Glomerular endothelial cell (primary cell): ENCODE data around the gene MFSD6. TPM values are rescaled to one million over a fixed set of nuclear protein-coding genes. Genes with fewer than 3 reads are reported as not detected.
"Not testable (repeated sequence)": the region's sequence is repeated elsewhere in the genome, so short reads cannot be mapped to it uniquely, and the experiment has no call there.

Source experiments
- DNase-seq: peaks from one replicate; pipeline ENCODE4 v3.0.0-alpha.2; 2011; ENCODE audit warnings: low read depth, low spot score; ENCODE audit errors: extremely low read depth
- total RNA-seq: library from RNA; depleted of rRNA; stranded (reverse); fragments of >200 nt; gene quantifications from 2 replicates; pipeline ENCODE4 v1.2.3, GENCODE V29; 2015

MFSD6 gene
- total RNA-seq, 1 donor from 2014 or later: 12.4 TPM

DNA sequence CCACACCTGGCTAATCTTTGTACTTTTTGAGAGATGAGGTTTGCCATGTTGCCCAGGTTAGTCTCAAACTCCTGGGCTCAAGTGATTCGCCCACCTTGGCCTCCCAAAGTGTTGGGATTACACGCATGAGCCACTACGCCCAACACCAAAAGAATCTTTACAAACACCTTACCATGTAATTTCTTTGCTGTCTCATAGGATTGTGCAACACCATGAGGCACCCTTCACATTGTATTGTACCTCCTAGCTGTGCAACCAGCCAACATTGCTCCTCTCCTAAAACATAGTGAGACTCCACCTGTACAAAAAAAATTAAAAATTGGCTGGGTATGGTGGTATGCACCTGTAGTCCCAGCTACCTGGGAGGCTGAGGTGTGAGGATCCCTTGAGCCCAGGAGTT, 3.1 kb upstream of the MFSD6 start:
- no peak for DNase-seq

DNA sequence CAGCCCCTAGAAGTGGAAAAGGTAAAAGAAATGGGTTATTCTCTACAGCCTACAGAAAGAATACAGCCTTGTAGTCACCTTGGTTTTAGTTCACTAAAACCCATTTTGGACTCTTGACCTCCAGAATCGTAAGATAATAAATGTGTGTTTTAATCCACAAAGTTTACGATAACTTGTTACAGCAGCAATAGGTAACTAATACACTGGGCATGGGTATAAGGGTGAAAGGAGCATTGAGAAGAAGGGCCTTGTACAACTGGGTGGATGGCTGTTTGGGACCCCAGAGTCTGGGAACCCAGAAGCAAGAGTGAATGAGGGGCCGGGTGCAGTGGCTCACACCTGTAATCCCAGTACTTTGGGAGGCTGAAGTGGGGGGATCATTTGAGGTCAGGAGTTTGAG, 2.2 kb upstream of the MFSD6 start:
- no peak for DNase-seq

DNA sequence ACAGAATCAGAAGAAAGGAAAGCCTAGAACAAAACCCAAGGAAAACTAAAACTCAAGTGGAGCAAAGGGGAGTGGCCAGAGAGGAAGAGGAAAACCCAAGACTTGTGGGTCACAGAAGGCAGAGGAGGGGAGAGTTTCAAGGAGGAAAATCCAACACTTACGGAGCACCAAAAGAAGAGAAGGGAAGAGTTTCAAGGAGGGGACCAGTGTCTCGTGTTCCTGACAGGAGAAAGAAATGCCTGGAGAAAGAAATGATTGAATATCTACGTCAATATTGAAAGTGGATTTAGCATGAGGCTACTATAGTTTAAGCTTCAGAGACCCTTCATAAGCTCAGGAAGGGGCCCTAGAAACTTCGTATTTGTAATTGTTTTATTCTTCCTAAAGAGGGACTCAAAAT, 1.4 kb upstream of the MFSD6 start:
- no peak for DNase-seq

DNA sequence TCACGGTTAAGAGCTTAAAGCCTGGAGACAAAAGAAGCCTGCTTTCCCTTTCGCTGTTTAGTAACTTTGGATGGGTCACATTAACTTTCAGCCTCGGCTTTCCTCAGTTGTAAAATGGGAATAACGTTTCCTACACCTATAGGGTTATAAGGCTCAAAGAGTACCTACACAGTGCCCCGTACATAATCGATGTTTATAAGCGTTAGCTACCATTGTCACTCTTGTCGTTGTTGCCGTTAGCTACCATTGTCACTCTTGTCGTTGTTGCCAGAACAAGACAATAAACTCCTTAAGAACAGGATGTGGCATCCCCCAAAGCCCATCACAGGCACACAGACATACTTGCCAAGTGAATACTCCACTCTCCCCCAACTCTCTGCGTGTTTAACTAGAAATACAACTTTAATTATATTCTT, 901 bp upstream of the MFSD6 start:
- DNase-seq: no peak

DNA sequence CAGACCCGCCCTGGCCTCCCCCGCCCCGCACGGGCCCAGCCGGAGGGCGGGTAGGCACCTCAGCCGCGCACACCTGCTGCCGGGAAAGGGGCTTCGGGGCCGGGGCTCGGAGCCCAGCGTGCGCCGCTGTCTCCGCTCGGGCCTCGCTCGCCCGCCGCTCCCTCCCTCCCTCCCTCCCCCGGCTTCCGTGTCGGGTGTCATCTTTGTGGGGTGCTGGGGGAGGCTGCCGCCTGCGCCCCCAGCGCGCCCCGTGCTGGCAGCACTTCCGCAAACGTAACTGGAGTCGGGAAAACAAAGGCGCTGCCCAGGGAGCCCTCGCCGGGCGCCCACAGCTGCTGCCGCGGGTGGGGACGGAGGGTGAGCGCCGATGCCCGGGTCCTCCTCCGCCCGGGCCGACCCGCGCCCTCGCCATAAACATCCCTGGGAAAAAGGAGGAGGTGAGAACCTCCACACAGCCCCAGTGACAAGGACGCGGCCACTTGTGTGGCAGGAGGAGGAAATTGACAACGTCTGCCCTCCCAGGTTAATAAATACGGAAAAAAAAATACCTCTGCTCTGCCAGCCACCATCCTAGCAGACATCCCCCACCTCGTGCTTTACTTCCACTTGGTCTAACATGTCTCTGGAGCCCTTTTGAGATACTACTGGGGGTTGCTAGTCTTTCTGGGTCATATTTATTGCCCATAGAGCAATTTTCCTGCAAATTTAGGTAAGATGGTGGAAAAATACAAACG, 550 bp downstream of the MFSD6 start:
- DNase-seq: no peak

DNA sequence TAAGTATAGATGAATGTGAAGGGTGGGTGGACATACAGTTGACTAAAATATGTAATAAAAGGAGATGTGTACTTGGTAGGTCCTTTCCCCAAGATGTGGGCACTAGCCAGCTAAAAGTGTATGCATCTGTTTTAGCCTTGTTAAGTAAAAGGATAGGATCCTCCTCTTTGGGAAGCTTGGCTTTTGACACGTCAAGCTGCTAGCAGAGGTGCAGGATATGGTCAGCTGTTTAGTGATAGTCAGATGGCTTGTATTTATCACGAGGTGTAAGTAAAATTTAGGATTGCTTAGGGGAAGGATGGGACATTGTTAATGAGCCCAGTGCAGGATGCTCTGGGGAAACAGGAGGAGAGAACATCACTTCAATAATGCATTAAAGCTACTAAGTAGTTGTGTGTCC, 1.5 kb downstream of the MFSD6 start:
- DNase-seq: no peak

DNA sequence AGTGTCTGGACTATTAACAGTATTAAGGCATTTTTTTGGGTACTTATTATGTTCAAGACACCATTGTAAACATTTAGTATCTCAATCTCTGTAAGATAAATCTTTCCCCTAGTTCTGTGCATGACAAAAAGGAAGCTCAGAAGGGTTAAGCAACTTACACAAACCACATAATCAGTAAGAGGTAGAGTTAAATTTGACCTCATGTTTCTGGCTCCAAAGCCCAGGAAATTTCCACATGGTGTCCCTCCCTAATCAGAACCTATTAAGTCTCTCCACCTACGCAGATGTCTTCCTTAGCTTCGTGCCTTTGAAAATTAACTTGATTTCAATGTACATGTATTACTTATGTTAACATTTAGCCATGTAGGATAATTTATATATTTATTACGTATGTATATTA, 2.0 kb downstream of the MFSD6 start:
- DNase-seq: no peak

DNA sequence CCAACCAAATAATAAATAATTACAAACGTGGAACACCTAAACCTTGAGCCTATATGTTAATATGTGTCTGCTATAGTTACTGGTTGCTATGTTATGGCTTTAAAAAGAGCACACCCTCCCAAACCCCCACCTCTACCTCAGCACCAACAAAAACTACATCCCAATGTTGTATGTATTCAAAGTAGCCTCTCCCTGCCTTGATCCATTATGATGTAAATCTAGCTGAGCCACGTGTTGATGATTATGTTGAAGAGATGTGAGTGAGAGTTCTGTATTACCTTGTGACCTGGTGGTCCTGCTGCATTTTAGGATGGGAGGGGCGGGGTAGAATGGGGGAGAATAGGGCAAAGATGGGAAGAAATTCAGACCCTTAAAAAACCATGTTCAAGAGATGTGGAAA, 4.8 kb downstream of the MFSD6 start:
- no peak for DNase-seq

DNA sequence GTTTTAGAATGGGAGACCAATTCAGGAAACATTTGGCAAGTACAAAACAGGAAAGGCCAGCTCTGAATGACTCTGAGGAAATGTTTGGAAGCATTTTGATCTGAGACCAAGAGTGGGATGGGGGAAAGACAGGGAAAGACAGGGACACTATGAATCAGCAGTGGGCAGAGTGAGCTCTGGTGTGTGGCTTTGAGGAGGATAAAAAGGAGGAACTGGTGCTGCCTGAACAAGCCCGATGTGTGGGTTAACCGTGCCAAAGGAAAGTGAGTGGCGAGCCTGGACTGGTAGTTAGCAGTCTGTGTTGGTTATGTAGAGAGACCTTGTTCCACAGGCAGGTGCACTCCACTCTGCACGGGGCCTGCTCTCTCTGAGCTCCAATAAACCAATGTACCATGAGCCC, 5.3 kb downstream of the MFSD6 start:
- peak; percentile 16 for DNase-seq

DNA sequence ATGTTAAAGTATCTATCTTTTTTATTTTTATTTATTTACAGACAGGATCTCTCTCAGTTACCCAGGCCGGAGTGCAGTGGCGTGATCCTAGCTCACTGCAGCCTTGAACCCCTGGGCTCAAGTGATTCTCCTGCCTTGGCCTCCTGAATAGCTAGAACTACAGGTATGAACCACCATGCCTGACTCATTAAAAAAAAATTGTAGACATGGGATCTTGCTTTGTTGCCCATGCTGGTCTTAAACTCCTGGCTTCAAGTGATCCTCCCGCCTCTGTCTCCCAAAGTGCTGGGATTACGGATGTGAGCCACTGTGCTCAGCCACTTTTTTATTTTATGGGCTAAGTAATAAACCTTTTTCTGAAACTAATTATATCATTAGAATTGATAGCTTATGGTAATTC, 7.1 kb downstream of the MFSD6 start:
- DNase-seq: no peak

DNA sequence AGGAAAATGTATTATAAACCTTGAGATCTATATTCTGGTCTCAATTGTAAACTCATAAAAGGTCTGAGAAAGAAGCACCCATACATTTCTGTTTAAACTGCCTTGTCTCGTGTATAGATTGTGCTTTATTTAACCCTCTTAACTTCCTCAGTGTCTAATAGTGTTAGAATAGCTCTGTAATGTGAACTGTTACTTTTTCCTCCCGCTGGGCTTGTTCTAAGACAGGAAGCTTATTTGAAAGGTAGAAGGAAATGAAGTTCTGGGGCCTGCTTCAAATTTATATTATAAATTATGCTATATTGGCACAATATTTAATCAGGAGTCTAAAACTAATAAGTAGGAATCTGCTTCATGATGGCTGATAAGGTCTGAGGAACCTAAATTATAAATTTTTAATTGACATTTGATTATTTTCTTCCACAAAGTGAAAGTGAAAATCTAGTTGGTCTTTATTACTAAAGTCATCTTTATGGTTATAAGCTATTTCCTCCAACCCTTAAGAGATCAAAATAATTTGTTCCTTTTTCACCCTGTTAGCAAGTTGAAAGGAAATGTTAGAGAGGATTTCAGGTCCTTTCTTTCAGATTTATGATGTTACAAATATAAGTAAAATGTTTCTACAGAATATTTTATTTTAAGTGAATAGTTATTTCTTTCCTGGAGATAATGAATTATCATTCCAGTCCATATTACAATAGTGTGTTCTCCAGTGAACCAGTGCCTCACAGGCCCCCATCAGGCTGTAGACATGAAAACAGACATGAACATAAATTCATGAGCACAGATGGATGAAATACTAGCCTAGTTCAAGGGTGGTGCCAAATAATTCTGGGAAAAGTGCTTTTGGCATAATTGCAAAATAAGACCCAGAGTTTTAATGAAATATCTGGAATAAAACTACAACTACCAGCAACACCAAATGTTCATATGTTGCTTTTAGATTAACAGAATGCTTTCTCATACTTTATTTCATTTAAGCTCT, 7.9 kb downstream of the MFSD6 start:
- no peak for DNase-seq

DNA sequence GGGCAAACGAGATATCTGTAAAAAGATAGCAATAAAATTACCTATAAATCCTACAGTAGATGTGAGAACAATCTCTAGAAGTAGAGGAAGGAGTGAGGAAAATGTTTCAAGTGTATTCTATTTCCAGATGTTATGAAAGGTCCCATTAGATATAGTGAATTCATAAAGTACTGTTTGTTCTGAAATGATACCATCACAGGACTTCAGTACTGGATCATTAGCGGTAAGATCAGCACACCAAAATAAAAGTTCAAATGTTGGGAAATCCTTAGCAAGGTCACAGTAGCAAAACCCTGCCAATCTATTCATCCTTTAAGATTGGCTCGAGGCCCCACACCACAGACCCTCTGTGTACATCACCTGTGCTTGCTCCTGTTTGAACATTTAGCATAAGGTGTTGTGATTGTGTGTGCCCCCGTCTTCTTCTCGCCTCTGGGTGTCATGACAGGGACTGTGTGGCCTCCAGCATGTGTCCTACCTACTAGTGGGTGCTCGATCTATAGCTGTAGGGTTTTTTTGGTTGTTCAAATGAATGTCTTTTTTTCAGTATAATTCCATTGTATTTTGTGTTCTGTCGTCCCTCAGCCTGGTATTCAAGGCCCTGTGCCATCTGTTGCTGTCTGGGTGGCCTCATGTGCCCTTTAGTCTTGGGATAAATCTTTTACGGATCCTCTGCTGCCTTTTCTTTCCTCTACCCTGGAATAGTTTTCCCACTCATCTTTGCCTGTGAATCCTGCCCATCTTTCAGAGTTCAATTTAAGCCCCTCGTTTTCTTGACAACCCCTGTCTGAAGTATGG, 9.1 kb downstream of the MFSD6 start:
- DNase-seq: no peak

DNA sequence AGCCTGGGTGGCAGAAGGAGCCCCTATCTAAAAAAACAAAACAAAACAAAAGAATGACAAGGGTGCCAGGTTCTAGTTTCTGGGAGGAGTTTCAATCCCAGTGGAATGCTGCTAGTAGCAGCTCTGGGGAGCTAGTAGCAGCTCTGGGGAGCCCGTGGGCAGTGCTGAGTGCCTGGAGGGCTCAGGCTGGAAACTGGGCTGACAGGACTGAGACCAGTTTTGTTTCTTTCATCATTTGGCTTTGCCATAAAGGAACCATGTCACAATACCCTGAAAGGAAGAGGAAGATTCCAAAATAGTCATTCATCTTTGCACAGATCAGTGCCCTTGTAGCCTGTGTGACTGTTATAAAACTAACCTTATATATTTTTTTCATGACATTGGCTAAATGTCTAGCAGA, 10.6 kb downstream of the MFSD6 start:
- no peak for DNase-seq

DNA sequence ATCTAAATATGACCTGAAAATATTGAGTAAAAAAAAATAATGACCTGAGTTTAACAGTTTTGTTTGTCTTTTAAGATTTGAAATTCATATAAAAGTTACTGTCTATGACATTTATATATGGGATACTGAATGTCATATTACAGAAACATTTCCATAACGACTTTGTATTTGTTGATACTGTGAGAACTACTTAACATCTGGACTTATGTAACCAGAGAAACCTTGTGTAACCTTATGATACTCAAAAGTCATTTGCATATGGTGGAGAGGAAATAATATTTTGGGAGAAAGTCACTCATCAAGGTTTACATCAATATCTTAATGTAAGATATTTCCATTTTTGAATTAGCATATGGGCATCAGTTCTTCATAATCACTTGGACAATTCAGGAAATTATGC, 12.6 kb downstream of the MFSD6 start:
- DNase-seq: no peak

DNA sequence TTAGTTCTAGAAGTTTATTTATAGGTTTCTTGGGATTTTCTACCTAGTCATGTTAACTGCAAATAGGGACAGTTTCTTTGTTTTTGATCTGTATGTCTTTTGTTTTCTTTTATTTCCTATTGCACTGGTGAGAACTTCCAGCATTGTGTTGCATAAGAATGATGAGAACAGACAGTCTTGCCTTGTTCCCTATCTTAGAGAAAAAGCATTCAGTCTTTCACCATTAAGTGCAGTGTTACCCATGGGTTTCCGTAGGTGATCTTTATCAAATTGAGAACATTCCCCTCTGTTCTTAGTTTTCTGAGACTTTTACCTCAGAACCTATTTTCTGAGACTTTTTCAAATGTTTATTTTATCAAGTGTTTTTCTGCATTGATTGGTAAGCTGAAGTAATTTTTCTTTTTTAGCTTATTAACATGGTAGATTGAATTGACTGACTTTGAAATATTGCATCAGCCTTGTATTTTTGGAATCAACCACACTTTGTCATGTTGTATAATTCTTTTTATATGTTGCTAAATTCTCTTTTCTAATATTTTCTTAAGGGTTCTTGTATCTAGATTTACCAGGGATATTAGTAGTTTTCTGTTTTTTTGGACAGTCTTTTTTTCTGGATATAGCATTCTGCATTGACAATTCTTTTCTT, 17.2 kb downstream of the MFSD6 start:
- no peak for DNase-seq

DNA sequence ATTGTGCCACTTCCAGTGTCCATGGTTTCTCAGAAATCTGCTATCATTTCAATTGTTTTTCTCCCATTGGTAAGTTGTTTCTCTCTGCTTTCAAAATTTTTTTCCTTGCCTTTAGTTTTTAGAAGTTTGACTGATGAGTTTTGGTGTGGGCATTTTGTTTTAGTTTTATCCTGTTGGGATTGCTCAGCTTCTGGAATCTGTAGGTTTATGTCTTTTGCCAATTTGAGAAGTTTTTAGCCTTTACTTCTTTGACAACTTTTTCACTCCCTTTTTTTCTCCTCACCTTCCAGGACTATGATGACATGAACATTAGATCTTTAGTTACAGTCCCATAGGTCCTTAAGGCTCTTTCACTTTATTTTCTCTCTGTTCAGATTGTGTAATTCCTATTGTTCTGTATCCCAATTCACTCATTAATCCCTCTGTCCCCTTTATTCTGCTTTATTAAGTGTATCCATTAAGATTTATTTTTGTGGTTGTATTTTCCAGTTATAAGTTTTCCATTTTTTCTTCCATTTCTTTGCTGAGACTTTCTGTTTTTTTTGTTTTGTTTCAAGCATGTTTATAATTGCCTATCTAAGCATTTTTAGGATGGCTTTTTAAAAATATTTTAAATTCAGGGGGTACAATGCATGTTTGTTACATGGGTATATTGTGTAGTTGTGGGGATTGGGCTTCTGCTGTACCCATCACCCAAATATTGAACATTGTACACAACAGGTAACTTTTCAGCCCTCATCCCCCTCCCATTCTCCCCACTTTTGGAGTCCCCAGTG, 17.9 kb downstream of the MFSD6 start:
- DNase-seq: no peak

DNA sequence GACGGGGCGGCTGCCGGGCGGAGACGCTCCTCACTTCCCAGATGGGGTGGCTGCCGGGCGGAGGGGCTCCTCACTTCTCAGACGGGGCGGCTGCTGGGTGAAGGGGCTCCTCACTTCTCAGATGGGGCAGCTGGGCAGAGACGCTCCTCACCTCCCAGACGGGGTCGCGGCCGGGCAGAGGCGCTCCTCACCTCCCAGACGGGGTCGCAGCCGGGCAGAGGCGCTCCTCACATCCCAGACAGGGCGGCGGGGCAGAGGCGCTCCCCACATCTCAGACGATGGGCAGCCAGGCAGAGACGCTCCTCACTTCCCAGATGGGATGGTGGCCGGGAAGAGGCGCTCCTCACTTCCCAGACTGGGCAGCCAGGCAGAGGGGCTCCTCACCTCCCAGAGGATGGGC, 22.7 kb downstream of the MFSD6 start:
- DNase-seq: not testable (repeated sequence)

DNA sequence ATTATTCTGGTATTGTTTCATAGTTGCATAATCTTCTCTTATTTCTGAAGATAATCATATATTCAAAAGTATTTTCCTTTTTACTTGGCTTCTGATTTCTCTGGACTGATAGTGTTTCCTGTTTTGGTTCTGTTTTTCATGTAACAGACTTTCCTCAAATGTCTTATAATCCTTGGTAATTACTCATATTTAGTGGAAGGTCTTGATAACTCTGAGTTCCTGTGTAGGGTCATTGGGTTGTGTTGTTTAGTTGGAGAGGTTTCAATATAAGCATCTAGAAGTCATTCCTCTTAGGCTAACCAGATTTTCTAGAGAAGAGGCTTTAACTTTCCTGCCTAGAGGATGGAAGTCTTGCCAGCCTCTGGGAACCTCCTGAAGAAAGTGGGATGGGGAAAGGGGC, 23.8 kb downstream of the MFSD6 start:
- DNase-seq: no peak

DNA sequence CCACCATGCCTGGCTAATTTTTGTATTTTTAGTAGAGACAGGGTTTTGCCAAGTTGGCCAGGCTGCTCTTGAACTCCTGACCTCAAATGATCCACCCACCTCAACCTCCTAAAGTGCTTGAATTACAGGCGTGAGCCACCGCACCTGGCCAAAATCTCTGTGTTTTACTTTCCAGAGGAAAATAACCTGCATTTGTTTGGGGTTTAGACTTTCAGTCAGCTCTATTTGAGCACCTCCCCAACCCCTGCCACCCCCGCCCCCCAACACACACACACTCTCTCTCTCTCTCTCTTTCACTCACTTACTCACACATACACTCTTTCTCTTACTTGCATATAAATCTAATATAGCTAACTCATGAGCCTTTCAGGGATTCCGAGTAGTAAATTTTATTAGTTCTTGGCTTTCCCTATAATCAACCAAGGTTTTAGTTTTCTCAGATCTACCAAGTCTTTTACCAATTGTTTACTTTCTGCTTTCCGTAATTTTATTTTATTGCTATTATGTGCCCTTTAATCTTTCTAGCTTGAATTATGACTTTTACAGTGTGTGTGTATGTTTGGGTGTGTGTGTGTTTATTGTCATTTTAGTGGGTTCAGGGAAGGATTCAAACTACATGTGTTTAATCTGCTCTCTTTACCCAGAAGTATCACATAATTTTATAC, 24.5 kb downstream of the MFSD6 start:
- no peak for DNase-seq
